Hepatocyte (in vitro differentiated cells): Measurements from ENCODE around the gene TTLL4.

Source experiments
- EZH2 ChIP-seq: fragments of 200-600 bp; sonication (generic); IDR thresholded peaks from 2 replicates; pipeline ENCODE4 v1.6.1; 2016; ENCODE audit warnings: antibody characterized with exemption, mild to moderate bottlenecking, borderline replicate concordance
- EZH2phosphoT487 ChIP-seq: fragments of 200-600 bp; sonication (generic); IDR thresholded peaks from one replicate; pipeline ENCODE4 v1.6.1; 2018; ENCODE audit warnings: antibody characterized with exemption, mild to moderate bottlenecking, low read depth, moderate library complexity; ENCODE audit not compliant: unreplicated experiment, severe bottlenecking
- TF ChIP-seq, protein P1 (sequence below): fragments of 200-600 bp; sonication (generic); IDR thresholded peaks from 2 replicates; pipeline ENCODE4 v1.5.1; 2016; ENCODE audit warnings: antibody characterized with exemption, mild to moderate bottlenecking; ENCODE audit not compliant: poor library complexity

DNA sequence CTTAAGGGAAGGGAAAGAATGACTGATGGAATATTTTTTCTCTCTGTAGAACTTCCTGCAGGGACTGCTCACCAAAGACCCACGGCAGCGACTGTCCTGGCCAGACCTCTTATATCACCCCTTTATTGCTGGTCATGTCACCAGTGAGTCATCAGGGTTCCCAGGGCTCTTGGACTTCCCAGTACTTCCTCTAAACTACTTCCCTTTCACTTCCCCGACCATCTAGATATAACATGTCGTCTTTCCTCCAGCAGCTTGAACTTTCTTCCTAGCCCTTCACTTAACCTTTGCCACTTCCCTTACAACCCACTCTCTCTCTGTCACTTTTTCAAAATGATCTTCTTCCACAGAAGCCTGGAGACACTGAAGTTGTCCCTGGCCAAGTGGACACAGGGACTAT is 31.5 kb upstream of the TTLL4 start:
- TF ChIP-seq, protein P1, sequence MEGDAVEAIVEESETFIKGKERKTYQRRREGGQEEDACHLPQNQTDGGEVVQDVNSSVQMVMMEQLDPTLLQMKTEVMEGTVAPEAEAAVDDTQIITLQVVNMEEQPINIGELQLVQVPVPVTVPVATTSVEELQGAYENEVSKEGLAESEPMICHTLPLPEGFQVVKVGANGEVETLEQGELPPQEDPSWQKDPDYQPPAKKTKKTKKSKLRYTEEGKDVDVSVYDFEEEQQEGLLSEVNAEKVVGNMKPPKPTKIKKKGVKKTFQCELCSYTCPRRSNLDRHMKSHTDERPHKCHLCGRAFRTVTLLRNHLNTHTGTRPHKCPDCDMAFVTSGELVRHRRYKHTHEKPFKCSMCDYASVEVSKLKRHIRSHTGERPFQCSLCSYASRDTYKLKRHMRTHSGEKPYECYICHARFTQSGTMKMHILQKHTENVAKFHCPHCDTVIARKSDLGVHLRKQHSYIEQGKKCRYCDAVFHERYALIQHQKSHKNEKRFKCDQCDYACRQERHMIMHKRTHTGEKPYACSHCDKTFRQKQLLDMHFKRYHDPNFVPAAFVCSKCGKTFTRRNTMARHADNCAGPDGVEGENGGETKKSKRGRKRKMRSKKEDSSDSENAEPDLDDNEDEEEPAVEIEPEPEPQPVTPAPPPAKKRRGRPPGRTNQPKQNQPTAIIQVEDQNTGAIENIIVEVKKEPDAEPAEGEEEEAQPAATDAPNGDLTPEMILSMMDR, result no peak
- TF ChIP-seq EZH2phosphoT487, result no peak
- no peak for TF ChIP-seq EZH2
